ENCODE results near the gene ETV6.

ETV6 gene

GRCh38 chr12:11824736-11825135 lies 175.3 kb downstream of the ETV6 start:
- Histone ChIP-seq H3K27ac (ENCODE audit: low read depth, low read length) (no peak overlapping the region), H3K56ac (ENCODE audit: low read length) (no peak overlapping the region), H3K79me1 (ENCODE audit: low read length) (peaks cover 2% of the 10 kb centered on the region), H4K8ac (ENCODE audit: low read depth, low read length) (no peak overlapping the region), H2AK5ac (ENCODE audit: low read length) (no peak overlapping the region), H3K4me2 (ENCODE audit: low read length) (no peak overlapping the region), H3K18ac (ENCODE audit: low read length) (no peak overlapping the region), H3K9ac (ENCODE audit: low read length) (no peak overlapping the region), H4K5ac (ENCODE audit: low read length) (no peak overlapping the region), H3K4ac (ENCODE audit: low read depth, low read length) (no peak overlapping the region), H3K36me3 (ENCODE audit: control insufficient read depth, insufficient read depth, low read length) (no peaks in the 10 kb centered on the region), H3K4me1 (ENCODE audit: control insufficient read depth, low read depth, low read length) (peaks cover 14% of the 10 kb centered on the region), H2BK15ac (replicated peaks; ENCODE audit: low read depth) (no peak overlapping the region), H3K23ac (ENCODE audit: low read length) (no peak overlapping the region), H3K79me2 (ENCODE audit: control insufficient read depth, insufficient read depth, low read length) (no peaks in the 10 kb centered on the region), H2BK5ac (ENCODE audit: low read length) (no peak overlapping the region), H3K4me3 (ENCODE audit: low read length) (no peak overlapping the region), H3K27me3 (ENCODE audit: insufficient read depth, low read length, poor library complexity) (no peaks in the 10 kb centered on the region), H2BK120ac (ENCODE audit: low read depth, low read length) (no peak overlapping the region)
- DNase-seq: no peak
- no CpG with 5 or more reads among the region's 3 CpGs for WGBS (ENCODE audit: extremely low coverage, insufficient coverage, low lambda C conversion rate)

- no peak overlapping the region for H2BK5ac ChIP-seq (ENCODE audit: low read length)
- H2AK5ac ChIP-seq (ENCODE audit: low read length): no peak overlapping the region
- H3K18ac ChIP-seq (ENCODE audit: low read length): no peak overlapping the region
- peaks cover 17% of the 10 kb centered on the region for H3K4me1 ChIP-seq (ENCODE audit: control insufficient read depth, low read depth, low read length)
- no peak overlapping the region for H3K9ac ChIP-seq (ENCODE audit: low read length)
- H2BK120ac ChIP-seq (ENCODE audit: low read depth, low read length): no peak overlapping the region
- H3K23ac ChIP-seq (ENCODE audit: low read length): no peak overlapping the region
- no peak overlapping the region for H3K56ac ChIP-seq (ENCODE audit: low read length)
- H3K4me2 ChIP-seq (ENCODE audit: low read length): no peak overlapping the region
- no peak overlapping the region for H4K8ac ChIP-seq (ENCODE audit: low read depth, low read length)
- no peak overlapping the region for H3K4me3 ChIP-seq (ENCODE audit: low read length)
- no peak overlapping the region for H3K27ac ChIP-seq (ENCODE audit: low read depth, low read length)
- no peaks in the 10 kb centered on the region for H3K27me3 ChIP-seq (ENCODE audit: insufficient read depth, low read length, poor library complexity)
- H4K5ac ChIP-seq (ENCODE audit: low read length): no peak overlapping the region
- DNase-seq: peak; percentile 46
- no peak overlapping the region for H2BK15ac ChIP-seq (replicated peaks; ENCODE audit: low read depth)
- peaks cover 2% of the 10 kb centered on the region for H3K79me1 ChIP-seq (ENCODE audit: low read length)
- no peaks in the 10 kb centered on the region for H3K36me3 ChIP-seq (ENCODE audit: control insufficient read depth, insufficient read depth, low read length)
- no CpG with 5 or more reads among the region's 7 CpGs for WGBS (ENCODE audit: extremely low coverage, insufficient coverage, low lambda C conversion rate)
- H3K79me2 ChIP-seq (ENCODE audit: control insufficient read depth, insufficient read depth, low read length): no peaks in the 10 kb centered on the region
- no peak overlapping the region for H3K4ac ChIP-seq (ENCODE audit: low read depth, low read length)
Observed at GRCh38 chr12:11825278-11825677, 175.8 kb downstream of the ETV6 start.

GRCh38 chr12:11826574-11826973 lies 177.1 kb downstream of the ETV6 start:
- H3K9ac ChIP-seq (ENCODE audit: low read length): no peak overlapping the region
- no peaks in the 10 kb centered on the region for H3K36me3 ChIP-seq (ENCODE audit: control insufficient read depth, insufficient read depth, low read length)
- peak; percentile 54 for DNase-seq
- no peak overlapping the region for H2BK120ac ChIP-seq (ENCODE audit: low read depth, low read length)
- H3K79me1 ChIP-seq (ENCODE audit: low read length): peaks cover 2% of the 10 kb centered on the region
- H3K4me3 ChIP-seq (ENCODE audit: low read length): no peak overlapping the region
- no peaks in the 10 kb centered on the region for H3K79me2 ChIP-seq (ENCODE audit: control insufficient read depth, insufficient read depth, low read length)
- H3K23ac ChIP-seq (ENCODE audit: low read length): no peak overlapping the region
- WGBS (ENCODE audit: extremely low coverage, insufficient coverage, low lambda C conversion rate): no CpG with 5 or more reads among the region's 3 CpGs
- H2BK5ac ChIP-seq (ENCODE audit: low read length): no peak overlapping the region
- peaks cover 17% of the 10 kb centered on the region for H3K4me1 ChIP-seq (ENCODE audit: control insufficient read depth, low read depth, low read length)
- H3K56ac ChIP-seq (ENCODE audit: low read length): peak overlapping the region; percentile 11
- H4K5ac ChIP-seq (ENCODE audit: low read length): no peak overlapping the region
- H4K8ac ChIP-seq (ENCODE audit: low read depth, low read length): no peak overlapping the region
- H2BK15ac ChIP-seq (replicated peaks; ENCODE audit: low read depth): no peak overlapping the region
- no peak overlapping the region for H2AK5ac ChIP-seq (ENCODE audit: low read length)
- H3K27ac ChIP-seq (ENCODE audit: low read depth, low read length): peak overlapping the region; percentile 0
- no peaks in the 10 kb centered on the region for H3K27me3 ChIP-seq (ENCODE audit: insufficient read depth, low read length, poor library complexity)
- no peak overlapping the region for H3K4me2 ChIP-seq (ENCODE audit: low read length)
- H3K18ac ChIP-seq (ENCODE audit: low read length): no peak overlapping the region
- peak overlapping the region; percentile 25 for H3K4ac ChIP-seq (ENCODE audit: low read depth, low read length)

GRCh38 chr12:11827091-11828061 lies 177.9 kb downstream of the ETV6 start:
- H2AK5ac ChIP-seq (ENCODE audit: low read length): no peak overlapping the region
- no CpG with 5 or more reads among the region's 17 CpGs for WGBS (ENCODE audit: extremely low coverage, insufficient coverage, low lambda C conversion rate)
- H3K18ac ChIP-seq (ENCODE audit: low read length): peak overlapping the region; percentile 61
- H3K27ac ChIP-seq (ENCODE audit: low read depth, low read length): peak overlapping the region; percentile 68
- peak overlapping the region; percentile 37 for H3K9ac ChIP-seq (ENCODE audit: low read length)
- peak overlapping the region; percentile 54 for H2BK120ac ChIP-seq (ENCODE audit: low read depth, low read length)
- H3K4me1 ChIP-seq (ENCODE audit: control insufficient read depth, low read depth, low read length): peaks cover 17% of the 10 kb centered on the region
- H3K4ac ChIP-seq (ENCODE audit: low read depth, low read length): no peak overlapping the region
- H2BK5ac ChIP-seq (ENCODE audit: low read length): peak overlapping the region; percentile 27
- H3K79me1 ChIP-seq (ENCODE audit: low read length): peaks cover 2% of the 10 kb centered on the region
- H3K27me3 ChIP-seq (ENCODE audit: insufficient read depth, low read length, poor library complexity): no peaks in the 10 kb centered on the region
- H4K8ac ChIP-seq (ENCODE audit: low read depth, low read length): no peak overlapping the region
- no peak overlapping the region for H3K23ac ChIP-seq (ENCODE audit: low read length)
- no peak overlapping the region for H3K4me3 ChIP-seq (ENCODE audit: low read length)
- H2BK15ac ChIP-seq (replicated peaks; ENCODE audit: low read depth): no peak overlapping the region
- peak; percentile 83 for DNase-seq
- H3K36me3 ChIP-seq (ENCODE audit: control insufficient read depth, insufficient read depth, low read length): no peaks in the 10 kb centered on the region
- peak overlapping the region; percentile 25 for H3K4me2 ChIP-seq (ENCODE audit: low read length)
- H3K56ac ChIP-seq (ENCODE audit: low read length): peak overlapping the region; percentile 81
- no peaks in the 10 kb centered on the region for H3K79me2 ChIP-seq (ENCODE audit: control insufficient read depth, insufficient read depth, low read length)
- H4K5ac ChIP-seq (ENCODE audit: low read length): no peak overlapping the region

GRCh38 chr12:11829764-11830194 lies 180.3 kb downstream of the ETV6 start:
- H3K4me2 ChIP-seq (ENCODE audit: low read length): no peak overlapping the region
- H3K79me1 ChIP-seq (ENCODE audit: low read length): peaks cover 2% of the 10 kb centered on the region
- H3K36me3 ChIP-seq (ENCODE audit: control insufficient read depth, insufficient read depth, low read length): no peaks in the 10 kb centered on the region
- H4K5ac ChIP-seq (ENCODE audit: low read length): no peak overlapping the region
- H3K23ac ChIP-seq (ENCODE audit: low read length): no peak overlapping the region
- no peak overlapping the region for H2BK15ac ChIP-seq (replicated peaks; ENCODE audit: low read depth)
- peak overlapping the region; percentile 12 for H3K9ac ChIP-seq (ENCODE audit: low read length)
- DNase-seq: peak; percentile 38
- no peak overlapping the region for H3K4ac ChIP-seq (ENCODE audit: low read depth, low read length)
- no peak overlapping the region for H2AK5ac ChIP-seq (ENCODE audit: low read length)
- peak overlapping the region; percentile 65 for H3K56ac ChIP-seq (ENCODE audit: low read length)
- H3K18ac ChIP-seq (ENCODE audit: low read length): peak overlapping the region; percentile 3
- no peaks in the 10 kb centered on the region for H3K27me3 ChIP-seq (ENCODE audit: insufficient read depth, low read length, poor library complexity)
- no peak overlapping the region for H3K27ac ChIP-seq (ENCODE audit: low read depth, low read length)
- no peak overlapping the region for H3K4me3 ChIP-seq (ENCODE audit: low read length)
- no peak overlapping the region for H4K8ac ChIP-seq (ENCODE audit: low read depth, low read length)
- H2BK5ac ChIP-seq (ENCODE audit: low read length): no peak overlapping the region
- H3K4me1 ChIP-seq (ENCODE audit: control insufficient read depth, low read depth, low read length): peaks cover 17% of the 10 kb centered on the region
- WGBS (ENCODE audit: extremely low coverage, insufficient coverage, low lambda C conversion rate): no CpG with 5 or more reads among the region's 4 CpGs
- no peaks in the 10 kb centered on the region for H3K79me2 ChIP-seq (ENCODE audit: control insufficient read depth, insufficient read depth, low read length)
- H2BK120ac ChIP-seq (ENCODE audit: low read depth, low read length): no peak overlapping the region

Data from mesendoderm (in vitro differentiated cells).